Ishikawa (cell line): Measurements from ENCODE around the gene PABPN1L.

Source experiments
- EGR1 ChIP-seq: IDR thresholded peaks from 2 replicates; pipeline ENCODE4 v1.6.1; 2012
- TAF1 ChIP-seq: IDR thresholded peaks from 2 replicates; pipeline ENCODE4 v1.6.1; 2012; ENCODE audit warnings: low read depth, mild to moderate bottlenecking
- YY1 ChIP-seq: IDR thresholded peaks from 2 replicates; pipeline ENCODE4 v1.6.1; 2012; ENCODE audit warnings: low read depth
- ZBTB7A ChIP-seq: IDR thresholded peaks from 2 replicates; pipeline ENCODE4 v1.6.1; 2012; ENCODE audit warnings: low read depth
- TF ChIP-seq, protein P1 (sequence below): IDR thresholded peaks from 2 replicates; pipeline ENCODE4 v1.6.1; 2012; ENCODE audit warnings: low read depth, mild to moderate bottlenecking
- TF ChIP-seq, protein P2 (sequence below): IDR thresholded peaks from 2 replicates; pipeline ENCODE4 v1.6.1; 2012

- no peak for TF ChIP-seq TAF1
- TF ChIP-seq YY1 = no peak
- TF ChIP-seq, protein P1, sequence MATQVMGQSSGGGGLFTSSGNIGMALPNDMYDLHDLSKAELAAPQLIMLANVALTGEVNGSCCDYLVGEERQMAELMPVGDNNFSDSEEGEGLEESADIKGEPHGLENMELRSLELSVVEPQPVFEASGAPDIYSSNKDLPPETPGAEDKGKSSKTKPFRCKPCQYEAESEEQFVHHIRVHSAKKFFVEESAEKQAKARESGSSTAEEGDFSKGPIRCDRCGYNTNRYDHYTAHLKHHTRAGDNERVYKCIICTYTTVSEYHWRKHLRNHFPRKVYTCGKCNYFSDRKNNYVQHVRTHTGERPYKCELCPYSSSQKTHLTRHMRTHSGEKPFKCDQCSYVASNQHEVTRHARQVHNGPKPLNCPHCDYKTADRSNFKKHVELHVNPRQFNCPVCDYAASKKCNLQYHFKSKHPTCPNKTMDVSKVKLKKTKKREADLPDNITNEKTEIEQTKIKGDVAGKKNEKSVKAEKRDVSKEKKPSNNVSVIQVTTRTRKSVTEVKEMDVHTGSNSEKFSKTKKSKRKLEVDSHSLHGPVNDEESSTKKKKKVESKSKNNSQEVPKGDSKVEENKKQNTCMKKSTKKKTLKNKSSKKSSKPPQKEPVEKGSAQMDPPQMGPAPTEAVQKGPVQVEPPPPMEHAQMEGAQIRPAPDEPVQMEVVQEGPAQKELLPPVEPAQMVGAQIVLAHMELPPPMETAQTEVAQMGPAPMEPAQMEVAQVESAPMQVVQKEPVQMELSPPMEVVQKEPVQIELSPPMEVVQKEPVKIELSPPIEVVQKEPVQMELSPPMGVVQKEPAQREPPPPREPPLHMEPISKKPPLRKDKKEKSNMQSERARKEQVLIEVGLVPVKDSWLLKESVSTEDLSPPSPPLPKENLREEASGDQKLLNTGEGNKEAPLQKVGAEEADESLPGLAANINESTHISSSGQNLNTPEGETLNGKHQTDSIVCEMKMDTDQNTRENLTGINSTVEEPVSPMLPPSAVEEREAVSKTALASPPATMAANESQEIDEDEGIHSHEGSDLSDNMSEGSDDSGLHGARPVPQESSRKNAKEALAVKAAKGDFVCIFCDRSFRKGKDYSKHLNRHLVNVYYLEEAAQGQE = no peak
- no peak for TF ChIP-seq ZBTB7A
- no peak for TF ChIP-seq EGR1
- TF ChIP-seq, protein P2, sequence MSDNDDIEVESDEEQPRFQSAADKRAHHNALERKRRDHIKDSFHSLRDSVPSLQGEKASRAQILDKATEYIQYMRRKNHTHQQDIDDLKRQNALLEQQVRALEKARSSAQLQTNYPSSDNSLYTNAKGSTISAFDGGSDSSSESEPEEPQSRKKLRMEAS = no peak
Observed at GRCh38 chr16:88894681-88895300, 28.3 kb upstream of the PABPN1L start.
